Activated naive CD8-positive, alpha-beta T cell treated with anti-CD3 and anti-CD28 coated beads for 36 hours (primary cell): ENCODE data around the gene BLOC1S3. TPM values are rescaled to one million over a fixed set of nuclear protein-coding genes. Genes with fewer than 3 reads are reported as not detected.

Experiments
- DNase-seq: peaks from one replicate; pipeline ENCODE4 v3.0.0; 2021
- H3K27ac Mint-ChIP-seq: one replicate; pipeline ENCODE4 v1.8.0; 2022; ENCODE audit warnings: mild to moderate bottlenecking, moderate library complexity, mixed read lengths
- H3K27me3 Mint-ChIP-seq: one replicate; pipeline ENCODE4 v1.8.0; 2022; ENCODE audit warnings: mild to moderate bottlenecking, mixed read lengths
- H3K36me3 Mint-ChIP-seq: one replicate; pipeline ENCODE4 v1.8.0; 2021; ENCODE audit warnings: mild to moderate bottlenecking, mixed read lengths
- H3K4me1 Mint-ChIP-seq: one replicate; pipeline ENCODE4 v1.8.0; 2021; ENCODE audit warnings: mixed read lengths
- H3K4me3 Mint-ChIP-seq: one replicate; pipeline ENCODE4 v1.8.0; 2022; ENCODE audit warnings: mild to moderate bottlenecking, moderate library complexity, mixed read lengths
- H3K9me3 Mint-ChIP-seq: one replicate; pipeline ENCODE4 v1.8.0; 2022; ENCODE audit warnings: mixed read lengths
- total RNA-seq, 2 experiments: library from RNA; stranded (reverse); gene quantifications; one replicate each; pipeline ENCODE4 v1.2.3, GENCODE V29; 2021

The BLOC1S3 gene
- total RNA-seq, 2 experiments from 2014 or later: 10.5 to 13.3 TPM

DNA sequence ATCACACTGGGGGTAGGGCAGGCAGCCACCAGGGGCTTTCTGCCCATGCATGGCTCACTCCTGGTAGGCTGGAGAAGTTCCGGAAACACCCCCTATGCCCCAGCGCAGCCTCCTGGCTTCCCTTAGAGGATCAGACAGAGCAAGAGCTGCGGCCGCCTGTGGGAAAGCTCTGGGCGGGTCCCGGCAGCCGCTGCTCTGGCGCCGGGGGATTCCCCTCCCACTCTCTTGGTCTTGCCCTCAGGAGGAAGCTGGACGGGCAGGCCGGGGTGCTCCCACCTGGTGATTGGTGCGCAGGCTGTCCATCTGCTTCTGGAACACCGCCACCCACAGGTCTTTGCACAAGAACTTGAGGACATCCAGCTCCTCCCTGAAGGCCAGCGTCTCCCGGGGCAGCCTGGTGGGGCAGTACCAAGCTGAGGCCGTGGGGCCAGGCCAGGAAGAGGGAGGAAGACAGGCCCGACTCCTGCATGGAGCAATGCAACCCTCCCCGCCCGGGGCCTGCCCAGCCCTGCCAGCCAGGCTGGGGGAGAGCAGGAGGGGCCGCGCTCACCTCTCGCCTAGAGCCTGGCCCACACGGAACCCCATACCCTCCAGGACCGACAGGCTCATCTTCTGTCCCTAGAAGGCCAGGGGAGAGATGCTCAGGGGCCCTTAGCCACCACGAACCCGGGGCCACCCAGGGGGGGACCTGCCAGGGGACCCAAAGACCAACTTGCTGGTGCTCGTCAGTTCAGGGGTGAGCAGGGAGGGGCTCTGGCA, 13.8 kb upstream of the BLOC1S3 start:
- no peaks in the 10 kb centered on the region for H3K27me3 Mint-ChIP-seq
- no peak overlapping the region for H3K4me3 Mint-ChIP-seq
- H3K4me1 Mint-ChIP-seq: peaks cover 14% of the 10 kb centered on the region
- peak; percentile 82 for DNase-seq
- no peaks in the 10 kb centered on the region for H3K9me3 Mint-ChIP-seq
- H3K36me3 Mint-ChIP-seq: no peaks in the 10 kb centered on the region
- peak overlapping the region; percentile 66 for H3K27ac Mint-ChIP-seq

- Mint-ChIP-seq H3K4me3 (no peak overlapping the region), H3K27ac (no peak overlapping the region), H3K9me3 (no peaks in the 10 kb centered on the region), H3K36me3 (peaks cover 2% of the 10 kb centered on the region), H3K27me3 (no peaks in the 10 kb centered on the region), H3K4me1 (peaks cover 25% of the 10 kb centered on the region)
- DNase-seq: no peak
Observed at GRCh38 chr19:45166723-45167252, 11.8 kb upstream of the BLOC1S3 start.

DNA sequence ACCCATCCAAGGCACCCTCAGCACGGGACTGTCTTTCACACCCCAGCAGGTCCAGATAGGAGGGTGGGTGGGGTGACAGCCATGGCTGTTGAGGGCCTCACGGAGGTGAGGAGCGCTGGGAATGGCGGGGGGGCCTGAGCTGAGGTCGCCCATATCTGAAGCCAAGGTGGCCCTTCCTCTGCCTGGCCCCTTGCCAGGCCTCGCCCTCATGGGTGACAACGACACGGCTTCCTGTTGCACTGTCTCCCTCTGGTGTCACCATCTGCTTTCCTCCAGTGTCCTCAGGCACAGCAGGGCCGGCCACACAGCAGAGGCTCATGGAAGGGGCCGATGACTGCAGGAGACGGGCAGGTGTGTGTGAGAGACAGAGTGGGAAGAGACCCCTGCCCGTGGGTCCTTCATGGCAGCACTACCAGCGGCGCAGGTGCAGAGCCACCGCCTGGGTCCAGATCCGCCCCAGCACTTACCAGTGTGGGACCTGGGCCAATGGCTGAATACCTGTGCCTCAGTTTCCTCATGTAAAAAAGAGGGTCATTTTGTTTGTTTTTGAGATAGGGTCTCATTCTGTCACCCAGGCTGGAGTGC, 9.7 kb upstream of the BLOC1S3 start:
- no peak overlapping the region for H3K4me3 Mint-ChIP-seq
- peaks cover 31% of the 10 kb centered on the region for H3K4me1 Mint-ChIP-seq
- peaks cover 2% of the 10 kb centered on the region for H3K36me3 Mint-ChIP-seq
- H3K27me3 Mint-ChIP-seq: no peaks in the 10 kb centered on the region
- DNase-seq: no peak
- H3K27ac Mint-ChIP-seq: no peak overlapping the region
- no peaks in the 10 kb centered on the region for H3K9me3 Mint-ChIP-seq

- no peaks in the 10 kb centered on the region for H3K9me3 Mint-ChIP-seq
- H3K36me3 Mint-ChIP-seq: peaks cover 2% of the 10 kb centered on the region
- no peak overlapping the region for H3K4me3 Mint-ChIP-seq
- H3K27ac Mint-ChIP-seq: no peak overlapping the region
- peaks cover 25% of the 10 kb centered on the region for H3K4me1 Mint-ChIP-seq
- no peak for DNase-seq
- no peaks in the 10 kb centered on the region for H3K27me3 Mint-ChIP-seq
Observed at GRCh38 chr19:45169602-45170001, 9.0 kb upstream of the BLOC1S3 start.

DNA sequence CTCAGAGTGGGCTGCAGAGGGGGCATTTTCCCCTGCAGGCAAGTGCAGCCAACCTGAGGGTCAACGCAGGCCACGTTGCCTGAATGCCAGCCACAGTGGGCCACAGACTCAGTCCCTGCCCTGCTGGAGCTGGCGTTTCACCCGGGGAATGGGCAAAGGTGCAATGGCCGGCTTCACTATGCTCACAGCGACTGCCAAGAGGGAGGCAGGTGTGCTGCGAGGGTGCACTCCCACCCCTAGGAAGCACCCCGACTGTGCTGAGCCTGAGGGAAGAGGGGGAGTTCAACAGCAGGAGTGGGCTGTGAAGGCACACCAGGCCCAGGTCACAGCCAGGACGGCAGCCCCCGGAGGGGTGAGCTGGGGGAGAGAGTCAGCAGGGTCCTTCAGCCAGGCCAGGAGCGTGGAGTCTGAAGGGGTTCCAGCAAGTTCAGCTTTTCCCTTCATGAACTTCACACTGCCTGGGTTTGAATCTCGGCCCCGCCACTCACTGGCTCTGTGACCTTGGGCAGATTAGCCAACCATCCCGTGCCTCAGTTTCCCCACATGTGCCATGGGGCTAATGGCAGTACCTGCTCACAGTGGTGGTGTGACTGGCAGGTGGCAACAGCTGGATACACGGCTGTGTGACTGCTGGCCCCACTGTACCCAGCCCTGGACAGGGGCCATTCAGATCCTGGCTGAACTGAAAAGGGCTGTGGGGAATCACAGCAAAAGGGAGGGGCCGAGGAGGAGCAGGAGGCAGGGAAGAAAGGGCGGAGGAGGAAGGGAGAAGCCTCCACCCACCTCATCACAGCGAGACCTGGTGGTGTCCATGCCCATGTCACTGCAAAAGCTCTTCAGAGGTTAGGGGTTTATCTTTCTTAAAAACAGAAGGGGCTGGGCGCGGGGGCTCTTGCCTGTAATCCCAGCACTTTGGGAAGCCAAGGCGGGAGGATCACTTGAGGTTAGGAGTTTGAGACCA, 8.2 kb upstream of the BLOC1S3 start:
- no peak for DNase-seq
- peak overlapping the region; percentile 93 for H3K27ac Mint-ChIP-seq
- peaks cover 2% of the 10 kb centered on the region for H3K36me3 Mint-ChIP-seq
- peaks cover 24% of the 10 kb centered on the region for H3K4me1 Mint-ChIP-seq
- no peaks in the 10 kb centered on the region for H3K9me3 Mint-ChIP-seq
- no peaks in the 10 kb centered on the region for H3K27me3 Mint-ChIP-seq
- no peak overlapping the region for H3K4me3 Mint-ChIP-seq

- peak overlapping the region; percentile 55 for H3K4me3 Mint-ChIP-seq
- no peaks in the 10 kb centered on the region for H3K9me3 Mint-ChIP-seq
- peaks cover 24% of the 10 kb centered on the region for H3K4me1 Mint-ChIP-seq
- peak; percentile 30 for DNase-seq
- H3K27me3 Mint-ChIP-seq: no peaks in the 10 kb centered on the region
- H3K27ac Mint-ChIP-seq: peak overlapping the region; percentile 93
- peaks cover 2% of the 10 kb centered on the region for H3K36me3 Mint-ChIP-seq
Observed at GRCh38 chr19:45171211-45171623, 7.4 kb upstream of the BLOC1S3 start.

- Mint-ChIP-seq H3K27ac (peak overlapping the region; percentile 74), H3K4me3 (no peak overlapping the region), H3K36me3 (peaks cover 2% of the 10 kb centered on the region), H3K27me3 (no peaks in the 10 kb centered on the region), H3K9me3 (no peaks in the 10 kb centered on the region), H3K4me1 (peaks cover 21% of the 10 kb centered on the region)
- no peak for DNase-seq
Observed at GRCh38 chr19:45172173-45172572, 6.4 kb upstream of the BLOC1S3 start.

GRCh38 chr19:45172611-45173208, 5.9 kb upstream of the BLOC1S3 start:
- H3K36me3 Mint-ChIP-seq: peaks cover 2% of the 10 kb centered on the region
- no peaks in the 10 kb centered on the region for H3K9me3 Mint-ChIP-seq
- H3K4me1 Mint-ChIP-seq: peaks cover 21% of the 10 kb centered on the region
- H3K27ac Mint-ChIP-seq: peak overlapping the region; percentile 74
- no peak overlapping the region for H3K4me3 Mint-ChIP-seq
- no peak for DNase-seq
- H3K27me3 Mint-ChIP-seq: no peaks in the 10 kb centered on the region

DNA sequence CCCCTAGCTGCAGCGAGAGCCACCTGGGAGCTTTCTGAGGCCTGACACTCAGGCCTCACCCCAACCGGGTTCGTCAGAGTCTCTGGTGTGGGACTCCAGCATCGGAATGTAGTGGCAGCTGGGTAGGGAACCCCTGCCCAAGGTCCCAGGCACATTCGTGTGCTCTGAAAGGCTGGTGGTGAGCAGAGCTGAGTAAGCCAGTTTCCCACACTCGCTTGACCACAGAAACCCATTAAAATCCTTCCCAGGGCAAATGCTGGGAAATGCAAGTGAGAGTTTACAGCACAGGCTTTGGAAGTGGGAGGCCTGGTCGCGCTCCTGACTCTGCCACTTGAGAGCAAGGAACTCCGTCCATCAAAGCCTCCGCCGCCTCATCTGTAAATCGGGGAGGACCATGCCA, 4.8 kb upstream of the BLOC1S3 start:
- H3K27me3 Mint-ChIP-seq: no peaks in the 10 kb centered on the region
- peaks cover 2% of the 10 kb centered on the region for H3K36me3 Mint-ChIP-seq
- DNase-seq: no peak
- H3K4me1 Mint-ChIP-seq: peaks cover 21% of the 10 kb centered on the region
- H3K9me3 Mint-ChIP-seq: no peaks in the 10 kb centered on the region
- H3K27ac Mint-ChIP-seq: no peak overlapping the region
- H3K4me3 Mint-ChIP-seq: no peak overlapping the region

GRCh38 chr19:45175515-45176345, 2.9 kb upstream of the BLOC1S3 start:
- DNase-seq: no peak
- no peak overlapping the region for H3K4me3 Mint-ChIP-seq

GRCh38 chr19:45177817-45178261, 745 bp upstream of the BLOC1S3 start, which contains the start of gene TRAPPC6A:
TSS of gene TRAPPC6A (minus strand) at chr19:45178237. CDS start at chr19:45178218, 19 bp downstream.
- no peak for DNase-seq
- Mint-ChIP-seq H3K4me3 (peak within 1 kb of the TSS; percentile 85), H3K9me3 (no peaks in the 10 kb centered on the region), H3K36me3 (peaks cover 2% of the 10 kb centered on the region), H3K4me1 (peaks cover 14% of the 10 kb centered on the region), H3K27me3 (no peaks in the 10 kb centered on the region), H3K27ac (peak within 1 kb of the TSS; percentile 86)

More at GRCh38 chr19:45175515-45176345, 2.9 kb upstream of the BLOC1S3 start:
- Mint-ChIP-seq H3K27ac (peak overlapping the region; percentile 7), H3K27me3 (no peaks in the 10 kb centered on the region), H3K4me1 (peaks cover 20% of the 10 kb centered on the region), H3K36me3 (peaks cover 2% of the 10 kb centered on the region), H3K9me3 (no peaks in the 10 kb centered on the region)

DNA sequence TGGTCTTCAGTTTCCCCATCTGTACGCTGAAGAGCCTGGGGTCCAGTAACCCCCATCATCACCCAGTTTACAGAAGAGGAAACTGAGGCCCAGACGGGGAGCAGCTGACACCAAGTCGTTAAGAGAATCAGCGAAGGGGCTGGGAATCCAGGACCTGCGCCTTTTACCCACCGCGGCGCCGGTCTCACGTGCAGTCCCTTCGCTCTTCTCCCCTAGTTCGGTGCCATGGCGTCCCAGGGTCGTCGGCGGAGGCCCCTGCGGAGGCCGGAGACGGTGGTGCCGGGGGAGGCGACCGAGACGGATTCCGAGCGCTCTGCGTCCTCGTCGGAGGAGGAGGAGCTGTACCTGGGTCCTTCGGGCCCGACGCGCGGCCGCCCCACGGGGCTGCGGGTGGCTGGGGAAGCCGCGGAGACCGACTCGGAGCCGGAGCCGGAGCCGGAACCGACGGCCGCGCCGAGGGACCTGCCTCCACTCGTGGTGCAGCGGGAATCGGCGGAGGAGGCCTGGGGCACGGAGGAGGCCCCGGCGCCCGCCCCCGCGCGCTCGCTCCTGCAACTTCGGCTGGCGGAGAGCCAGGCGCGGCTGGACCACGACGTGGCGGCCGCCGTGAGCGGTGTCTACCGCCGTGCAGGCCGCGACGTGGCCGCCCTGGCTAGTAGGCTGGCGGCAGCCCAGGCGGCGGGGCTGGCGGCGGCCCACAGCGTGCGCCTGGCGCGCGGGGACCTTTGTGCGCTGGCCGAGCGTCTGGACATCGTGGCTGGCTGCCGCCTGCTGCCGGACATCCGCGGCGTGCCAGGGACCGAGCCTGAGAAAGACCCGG, 698 bp downstream of the BLOC1S3 start:
- H3K27ac Mint-ChIP-seq: peak overlapping the region; percentile 86
- peak overlapping the region; percentile 85 for H3K4me3 Mint-ChIP-seq
- H3K9me3 Mint-ChIP-seq: no peaks in the 10 kb centered on the region
- no peaks in the 10 kb centered on the region for H3K27me3 Mint-ChIP-seq
- H3K36me3 Mint-ChIP-seq: peaks cover 2% of the 10 kb centered on the region
- peak; percentile 64 for DNase-seq
- peaks cover 12% of the 10 kb centered on the region for H3K4me1 Mint-ChIP-seq

DNA sequence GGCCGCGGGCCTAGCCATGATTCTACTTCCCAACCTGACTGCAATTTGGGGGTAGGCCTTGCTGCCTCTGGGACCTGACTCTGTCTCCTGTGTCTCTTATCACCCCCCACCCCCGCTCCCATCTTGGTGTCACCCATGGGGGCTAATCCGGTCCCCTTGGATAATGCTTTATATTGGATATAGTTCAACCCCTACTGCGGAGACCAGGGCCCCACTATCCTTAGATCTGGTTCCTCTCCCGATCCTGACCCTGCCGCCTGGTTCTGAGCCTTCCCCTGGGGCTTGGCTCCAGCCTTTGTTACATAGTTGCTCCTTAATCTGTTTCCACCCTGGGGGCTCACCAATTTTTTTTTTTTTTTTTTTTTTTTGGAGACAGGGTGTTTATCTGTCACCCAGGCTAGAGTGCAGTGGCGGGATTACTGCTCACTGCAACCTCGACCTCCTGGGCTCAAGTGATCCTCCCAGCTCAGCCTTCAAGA, 1.3 kb downstream of the BLOC1S3 start:
- H3K27me3 Mint-ChIP-seq: no peaks in the 10 kb centered on the region
- no peak for DNase-seq
- H3K4me1 Mint-ChIP-seq: peaks cover 14% of the 10 kb centered on the region
- H3K36me3 Mint-ChIP-seq: peaks cover 2% of the 10 kb centered on the region
- peak overlapping the region; percentile 76 for H3K4me3 Mint-ChIP-seq
- H3K27ac Mint-ChIP-seq: peak overlapping the region; percentile 60
- no peaks in the 10 kb centered on the region for H3K9me3 Mint-ChIP-seq
